Right hindlimb (tissue), 1 donor: ENCODE measurements around the gene NEK7.
"Not testable (repeated sequence)": the region's sequence is repeated elsewhere in the genome, so short reads cannot be mapped to it uniquely, and the experiment has no call there.

Source experiments
- DNase-seq: peaks from one replicate; pipeline ENCODE4 v3.0.0-alpha.2; 2018

NEK7 gene

GRCh38 chr1:198212126-198212525 is 55.3 kb downstream of the NEK7 start:
- no peak for DNase-seq

GRCh38 chr1:198212675-198213074 is 55.9 kb downstream of the NEK7 start:
- DNase-seq = no peak

DNA sequence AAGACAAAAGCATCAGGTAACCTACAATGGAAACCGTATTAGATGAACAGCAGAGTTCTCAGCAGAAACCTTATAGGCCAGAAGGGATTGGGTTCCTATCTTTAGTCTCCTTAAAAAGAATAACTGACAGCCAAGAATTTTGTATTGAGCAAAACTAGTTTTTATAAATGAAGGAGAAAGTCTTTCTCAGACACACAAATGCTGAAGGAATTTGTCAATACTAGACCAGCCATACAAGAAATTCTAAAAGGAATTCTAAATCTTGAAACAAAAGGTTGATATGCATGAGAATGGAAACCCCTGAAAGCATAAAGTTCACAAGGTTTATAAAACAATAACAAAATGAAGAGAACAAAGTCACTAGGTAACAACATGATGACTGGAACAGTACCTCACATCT is 58.1 kb downstream of the NEK7 start:
- no peak for DNase-seq

DNA sequence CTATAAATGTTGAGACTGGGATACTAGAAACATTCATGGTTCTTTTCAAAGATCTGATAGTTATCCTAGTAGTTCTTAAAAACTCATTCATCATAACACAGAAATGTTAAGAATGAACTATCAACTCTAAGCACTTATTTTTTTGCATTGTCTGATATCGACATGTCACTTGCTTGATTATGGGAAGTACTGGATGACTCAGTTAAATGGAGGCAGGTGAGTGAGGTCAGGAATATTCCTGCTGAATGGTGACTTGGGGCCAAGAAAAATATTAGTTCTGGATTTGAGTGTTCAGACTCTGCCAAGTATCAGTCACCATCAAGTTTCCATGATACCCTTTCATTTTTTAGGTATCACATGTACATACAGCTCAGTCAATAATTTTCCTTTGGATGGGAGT is 63.6 kb downstream of the NEK7 start:
- no peak for DNase-seq

- not testable (repeated sequence) for DNase-seq
Observed at GRCh38 chr1:198227010-198227409, 70.2 kb downstream of the NEK7 start.

- not testable (repeated sequence) for DNase-seq
Observed at GRCh38 chr1:198227454-198227853, 70.7 kb downstream of the NEK7 start.

- no peak for DNase-seq
Observed at GRCh38 chr1:198228925-198229324, 72.1 kb downstream of the NEK7 start.

GRCh38 chr1:198231779-198232178 is 75.0 kb downstream of the NEK7 start:
- DNase-seq = no peak

- DNase-seq = no peak
Observed at GRCh38 chr1:198232378-198232777, 75.6 kb downstream of the NEK7 start.

DNA sequence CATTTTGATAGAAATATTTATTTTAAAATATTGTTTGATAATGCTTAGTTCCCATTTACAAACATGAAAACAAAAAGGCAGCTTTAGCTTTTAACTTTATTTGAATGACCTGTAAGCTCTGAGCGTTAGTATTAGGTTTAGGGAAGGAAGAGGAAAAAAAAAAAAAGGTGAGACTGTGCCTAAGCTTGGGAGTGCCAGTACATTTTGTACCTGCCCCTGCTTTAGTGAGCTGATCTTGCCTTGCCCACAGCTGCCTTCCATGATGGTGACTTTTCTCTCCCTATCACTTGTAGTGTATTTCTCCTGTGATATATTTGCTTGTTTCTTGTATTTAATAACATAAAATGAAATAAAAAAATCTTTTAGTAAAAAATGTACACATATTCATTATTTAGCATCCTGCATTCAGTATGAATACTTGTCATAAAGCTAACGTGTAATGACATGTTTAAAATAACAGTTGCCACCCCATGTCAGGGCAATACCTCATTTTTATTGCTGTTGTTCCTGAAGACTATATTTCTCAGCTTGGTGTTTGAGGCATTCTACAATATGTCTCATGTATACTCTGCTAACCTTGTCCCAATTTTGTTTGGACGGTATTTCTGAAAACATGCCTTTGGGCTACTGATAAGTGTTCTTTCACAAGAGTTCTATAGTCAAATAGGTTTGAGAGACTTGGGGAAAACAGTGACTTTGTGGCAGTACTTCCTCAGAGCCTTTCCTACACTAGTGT is 76.3 kb downstream of the NEK7 start:
- DNase-seq = no peak

- DNase-seq = no peak
Observed at GRCh38 chr1:198234520-198235251, 77.9 kb downstream of the NEK7 start.

DNA sequence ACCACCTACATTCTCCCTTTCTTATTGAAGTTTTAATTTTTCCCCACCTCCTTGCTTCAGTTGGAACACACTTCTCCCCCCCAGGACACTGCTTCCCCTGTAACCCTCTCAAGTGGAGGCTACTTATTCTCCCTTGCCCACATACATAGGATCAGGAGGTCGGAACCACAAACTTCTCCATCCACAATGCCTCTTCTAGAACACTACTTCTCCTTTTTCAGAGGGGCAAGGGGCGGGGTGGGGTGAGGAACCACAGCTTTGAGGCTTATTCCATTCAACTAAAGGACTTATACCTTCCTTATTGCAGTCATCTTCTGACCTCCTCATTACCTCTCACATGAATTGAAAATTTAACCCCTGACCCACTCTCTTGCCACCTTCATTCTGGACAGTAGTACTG is 81.3 kb downstream of the NEK7 start:
- no peak for DNase-seq

DNA sequence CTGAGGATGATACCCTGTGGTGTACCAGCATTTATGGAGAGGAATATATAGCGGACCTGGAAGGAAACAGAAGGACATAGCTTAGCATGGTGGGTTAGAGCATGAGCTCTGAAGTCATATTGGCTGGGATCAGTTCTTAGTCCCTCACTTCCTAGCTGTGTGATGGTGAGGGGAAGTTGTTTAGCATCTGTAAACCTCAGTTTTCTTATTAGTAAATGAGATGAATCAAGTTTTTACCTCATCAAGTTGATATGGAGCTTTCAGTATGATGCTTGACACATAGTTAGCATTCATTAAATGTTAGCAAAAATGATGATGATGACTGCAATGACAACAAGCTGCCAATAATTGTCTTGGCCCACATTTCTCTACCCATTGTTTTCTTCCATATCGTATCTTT is 84.8 kb downstream of the NEK7 start:
- no peak for DNase-seq

DNA sequence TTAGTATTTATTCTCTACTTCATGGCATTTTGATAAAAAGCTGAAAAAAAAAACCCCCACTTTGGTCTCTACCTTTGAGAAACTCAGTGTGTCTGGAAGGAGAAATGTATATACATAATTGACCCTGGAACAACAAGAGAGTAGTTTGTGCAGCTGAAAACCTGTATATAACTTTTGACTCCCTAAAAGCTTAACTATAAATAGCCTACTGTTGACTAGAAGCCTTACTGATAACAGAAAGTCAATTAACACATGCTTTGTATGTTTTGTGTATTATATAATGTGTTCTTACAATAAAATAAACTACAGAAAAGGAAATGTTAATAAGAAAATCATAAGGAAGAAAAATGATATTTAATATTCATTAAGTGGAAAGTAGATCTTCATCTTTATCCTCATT is 88.0 kb downstream of the NEK7 start:
- no peak for DNase-seq

GRCh38 chr1:198245379-198245778 is 88.6 kb downstream of the NEK7 start:
- no peak for DNase-seq

DNA sequence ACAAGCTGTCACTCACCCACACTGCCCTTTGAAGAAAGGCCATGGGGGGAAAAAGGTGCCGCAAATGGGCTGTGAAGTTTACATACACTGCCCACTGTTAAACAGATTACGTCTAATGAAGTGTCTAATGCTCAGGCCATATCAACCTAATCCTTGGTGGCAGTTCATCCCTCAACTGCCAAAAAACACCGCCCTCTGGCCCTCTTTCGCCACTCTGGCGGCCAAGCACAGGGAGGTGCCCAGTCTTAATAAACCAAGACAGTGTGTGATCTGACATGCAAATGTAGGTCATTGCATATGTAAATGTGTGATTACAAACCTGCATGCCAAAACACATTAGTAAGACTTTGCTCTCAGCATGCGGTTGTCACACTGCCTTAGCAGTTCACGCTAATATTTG is 89.5 kb downstream of the NEK7 start:
- DNase-seq = no peak

GRCh38 chr1:198253259-198253658 is 96.5 kb downstream of the NEK7 start:
- DNase-seq = no peak

DNA sequence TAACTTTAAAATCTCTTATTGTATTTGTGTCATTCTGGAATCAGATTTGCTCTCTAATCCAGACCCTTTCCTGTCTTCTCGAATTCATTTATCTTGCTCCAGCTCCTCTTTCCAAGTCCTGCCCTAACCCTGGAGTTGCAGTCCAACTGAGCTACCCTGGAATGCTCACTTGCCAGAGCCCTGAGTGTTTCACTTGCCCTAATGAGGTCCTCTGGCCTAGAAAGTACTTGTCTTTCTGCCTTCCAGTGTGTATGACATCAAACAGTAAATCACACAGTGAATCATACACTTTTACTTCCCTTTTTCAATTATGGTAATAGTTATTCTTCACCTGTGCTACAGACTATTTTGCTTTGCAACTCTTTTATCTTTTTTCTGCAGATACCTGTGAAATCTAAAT is 96.9 kb downstream of the NEK7 start:
- no peak for DNase-seq

- DNase-seq = no peak
Observed at GRCh38 chr1:198254521-198254920, 97.7 kb downstream of the NEK7 start.

DNA sequence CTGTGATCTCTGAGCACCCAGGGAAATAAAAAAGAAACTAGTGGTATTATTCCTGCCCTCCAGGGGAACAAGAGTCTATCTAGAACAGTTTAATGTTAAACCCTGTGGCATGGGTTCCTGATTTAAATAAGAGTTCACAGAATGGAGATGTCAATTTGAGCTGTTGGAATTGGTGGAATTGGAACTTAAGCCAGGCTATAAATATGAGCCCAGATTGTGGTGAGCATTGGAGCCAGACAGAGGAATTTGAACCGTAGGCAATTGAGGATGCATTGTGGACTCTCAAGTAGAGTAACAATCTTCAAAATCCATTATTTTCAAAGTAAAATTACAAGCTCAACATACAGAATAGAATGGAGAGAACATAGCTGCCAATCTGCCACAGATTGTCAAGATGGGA is 98.2 kb downstream of the NEK7 start:
- no peak for DNase-seq

DNA sequence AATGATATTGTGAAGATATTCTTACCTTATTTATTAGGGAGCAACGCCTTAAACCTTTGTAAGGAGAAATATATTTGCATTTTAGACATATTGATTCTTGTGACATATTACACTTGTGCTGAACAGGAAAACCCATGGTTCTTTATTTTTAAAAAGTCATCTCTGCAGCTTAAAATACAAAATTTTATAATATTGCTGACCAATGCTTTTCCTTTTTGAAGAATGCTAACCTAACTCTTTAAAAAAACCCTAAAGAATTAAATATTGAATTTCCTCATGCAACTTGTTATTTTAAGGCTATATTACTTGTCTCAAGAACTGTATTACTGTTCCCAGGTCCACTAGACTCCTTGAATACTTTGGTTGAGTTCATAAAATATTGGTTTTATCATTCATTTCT is 99.0 kb downstream of the NEK7 start:
- no peak for DNase-seq

GRCh38 chr1:198258491-198258890 is 101.7 kb downstream of the NEK7 start:
- no peak for DNase-seq

DNA sequence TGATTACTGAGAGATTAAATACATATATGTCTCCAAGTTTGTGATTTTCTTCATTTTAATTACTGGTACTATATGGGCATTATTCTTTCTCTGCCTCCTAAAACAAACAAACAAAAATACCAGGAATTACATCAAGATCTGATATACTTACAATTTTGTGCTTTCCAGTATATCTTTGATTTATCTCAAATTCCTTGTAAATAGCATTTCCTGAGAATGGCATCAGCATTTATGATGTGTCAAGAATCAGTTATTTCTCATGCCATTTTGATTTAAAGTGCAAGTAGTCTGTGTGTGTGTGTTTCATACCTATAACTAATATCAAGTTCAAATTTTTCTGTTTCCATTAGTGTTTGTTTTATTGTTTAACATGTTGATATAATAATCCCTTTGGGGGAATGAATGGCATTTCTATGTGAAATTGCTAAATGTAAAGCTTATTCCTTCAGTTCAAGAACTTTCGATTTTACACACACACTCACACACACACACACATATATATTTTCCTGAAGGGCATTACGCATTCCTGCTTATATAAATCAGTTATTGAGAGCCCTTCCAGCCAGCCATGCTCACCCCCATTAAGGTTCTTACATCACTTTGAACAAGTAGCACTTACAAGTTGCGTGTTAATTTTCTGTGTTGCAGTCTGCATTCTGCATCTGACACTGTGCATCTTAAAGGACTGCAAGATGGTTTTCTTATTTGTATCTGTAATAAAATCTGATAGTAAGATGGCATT is 102.7 kb downstream of the NEK7 start:
- no peak for DNase-seq

DNA sequence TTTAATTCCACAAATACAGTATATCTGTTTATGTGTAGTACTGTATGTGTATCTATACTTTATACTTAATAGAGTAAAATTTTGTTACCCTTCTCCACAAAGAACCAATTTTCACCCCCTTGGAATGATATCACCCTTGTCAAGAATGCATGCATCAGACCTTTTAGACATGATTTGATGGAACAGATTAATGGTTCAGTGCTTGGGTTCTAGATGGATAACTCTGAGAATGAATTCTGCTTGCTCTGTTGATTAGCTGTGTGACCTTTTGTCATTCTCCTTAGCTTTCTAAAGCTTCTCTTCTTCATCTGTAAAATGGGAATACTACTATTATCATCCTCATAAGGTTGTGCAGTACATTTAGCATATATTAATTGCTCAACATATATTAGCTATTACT is 105.1 kb downstream of the NEK7 start:
- no peak for DNase-seq
